Breast epithelium (tissue), 4 donors: Measurements from ENCODE around the gene SPOPL. TPM values are rescaled to one million over a fixed set of nuclear protein-coding genes. Genes with fewer than 3 reads are reported as not detected.
A peak's percentile ranks its signal among the peaks of the same experiment; 100 is the strongest.
"Not testable (repeated sequence)": the region's sequence is repeated elsewhere in the genome, so short reads cannot be mapped to it uniquely, and the experiment has no call there.

Experiments
- DNase-seq, 2 donors: peaks; one replicate each; pipeline ENCODE4 v3.0.0-alpha.2; 2019; ENCODE audit warnings: low spot score in 2 of 2
- H3K27ac ChIP-seq, 2 donors: fragments of 200-600 bp; sonication (generic) in 1 of 2; one replicate each; pipeline ENCODE4 v1.5.1; 2016 to 2019; ENCODE audit warnings: mild to moderate bottlenecking in 1 of 2
- H3K27me3 ChIP-seq, 2 donors: fragments of 200-600 bp; sonication (generic) in 1 of 2; one replicate each; pipeline versions ENCODE4 v1.5.1 to v1.6.0; 2017 to 2019; ENCODE audit warnings: control low read depth in 1 of 2, mild to moderate bottlenecking in 1 of 2
- H3K36me3 ChIP-seq: fragments of 200-600 bp; one replicate; pipeline ENCODE4 v1.5.1; 2019
- H3K4me1 ChIP-seq, 2 donors: fragments of 200-600 bp; sonication (generic); one replicate each; pipeline ENCODE4 v1.5.1; 2016 to 2019; ENCODE audit warnings: control low read depth in 1 of 2
- H3K4me3 ChIP-seq, 3 donors: fragments of 200-600 bp; sonication (generic); 1 replicate in 2 of 3; 2 replicates in 1 of 3; pipeline ENCODE4 v1.5.1; 2016 to 2019; ENCODE audit warnings: mild to moderate bottlenecking in 3 of 3, moderate library complexity in 2 of 3
- H3K9me3 ChIP-seq, 2 donors: fragments of 200-600 bp; sonication (generic) in 1 of 2; one replicate each; pipeline ENCODE4 v1.5.1; 2016 to 2019; ENCODE audit warnings: control low read depth in 1 of 2
- POLR2A ChIP-seq: fragments of 450-650 bp; IDR thresholded peaks from one replicate; pipeline ENCODE4 v1.6.1; 2016; ENCODE audit warnings: antibody characterized with exemption, mild to moderate bottlenecking, moderate library complexity
- POLR2AphosphoS5 ChIP-seq, 3 donors: sonication (generic); formaldehyde crosslinking; IDR thresholded peaks; one replicate each; pipeline ENCODE4 v1.6.1; 2017; ENCODE audit warnings: antibody characterized with exemption in 3 of 3
- intact Hi-C: fragments of 100-400 bp; cut with DNase I; formaldehyde crosslinking; loops from one replicate; pipeline ENCODE4 v1.15.1; 2023; ENCODE audit warnings: low total_unique reads
- total RNA-seq, 3 donors: library from RNA; depleted of rRNA; stranded (reverse); fragments of >200 nt; gene quantifications; one replicate each; pipeline ENCODE4 v1.1.0, GENCODE V29; 2016
- TF ChIP-seq, protein P1 (sequence below), 3 donors: fragments of 450-650 bp; IDR thresholded peaks; one replicate each; pipeline ENCODE4 v1.5.1; 2016 to 2017; ENCODE audit warnings: antibody characterized with exemption in 3 of 3, mild to moderate bottlenecking in 3 of 3, moderate library complexity in 3 of 3

Gene SPOPL
- total RNA-seq, 3 donors from 2014 or later, result 25.3 to 71.4 (median 49.2) TPM

DNA sequence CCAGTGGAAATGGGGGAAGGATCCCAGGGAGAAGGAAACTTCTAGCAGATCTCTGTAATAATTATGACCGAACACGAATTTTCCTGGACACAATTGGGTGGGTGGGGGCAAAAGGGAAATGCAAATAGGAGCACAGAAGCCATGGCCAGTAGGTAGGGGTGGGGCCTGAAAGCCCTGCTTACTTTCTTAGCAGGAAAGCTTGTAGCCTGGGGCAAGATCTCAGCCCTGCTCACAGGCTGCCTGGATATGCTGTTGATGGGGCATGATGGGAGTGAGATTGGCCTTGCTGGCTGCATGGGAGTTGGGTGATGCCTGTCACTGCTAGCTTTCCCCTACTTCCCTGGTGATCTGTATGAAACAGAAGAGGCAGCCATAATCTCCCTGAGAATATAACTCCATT, 45.9 kb upstream of the SPOPL start:
- no peaks in the 10 kb centered on the region for H3K36me3 ChIP-seq
- intact Hi-C loops, result no loop called here
- peak overlapping the region in 1 of 2 donors; percentile 48 for H3K27ac ChIP-seq
- no peaks in the 10 kb centered on the region for H3K4me1 ChIP-seq
- DNase-seq, result no peak
- H3K9me3 ChIP-seq, result no peaks in the 10 kb centered on the region
- no peak overlapping the region for H3K4me3 ChIP-seq
- TF ChIP-seq POLR2A (no peak), POLR2AphosphoS5 (IDR thresholded peaks at IDR 0.05) (no peak)
- TF ChIP-seq, protein P1, sequence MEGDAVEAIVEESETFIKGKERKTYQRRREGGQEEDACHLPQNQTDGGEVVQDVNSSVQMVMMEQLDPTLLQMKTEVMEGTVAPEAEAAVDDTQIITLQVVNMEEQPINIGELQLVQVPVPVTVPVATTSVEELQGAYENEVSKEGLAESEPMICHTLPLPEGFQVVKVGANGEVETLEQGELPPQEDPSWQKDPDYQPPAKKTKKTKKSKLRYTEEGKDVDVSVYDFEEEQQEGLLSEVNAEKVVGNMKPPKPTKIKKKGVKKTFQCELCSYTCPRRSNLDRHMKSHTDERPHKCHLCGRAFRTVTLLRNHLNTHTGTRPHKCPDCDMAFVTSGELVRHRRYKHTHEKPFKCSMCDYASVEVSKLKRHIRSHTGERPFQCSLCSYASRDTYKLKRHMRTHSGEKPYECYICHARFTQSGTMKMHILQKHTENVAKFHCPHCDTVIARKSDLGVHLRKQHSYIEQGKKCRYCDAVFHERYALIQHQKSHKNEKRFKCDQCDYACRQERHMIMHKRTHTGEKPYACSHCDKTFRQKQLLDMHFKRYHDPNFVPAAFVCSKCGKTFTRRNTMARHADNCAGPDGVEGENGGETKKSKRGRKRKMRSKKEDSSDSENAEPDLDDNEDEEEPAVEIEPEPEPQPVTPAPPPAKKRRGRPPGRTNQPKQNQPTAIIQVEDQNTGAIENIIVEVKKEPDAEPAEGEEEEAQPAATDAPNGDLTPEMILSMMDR (IDR thresholded peaks at IDR 0.05), result no peak
- no peaks in the 10 kb centered on the region for H3K27me3 ChIP-seq

DNA sequence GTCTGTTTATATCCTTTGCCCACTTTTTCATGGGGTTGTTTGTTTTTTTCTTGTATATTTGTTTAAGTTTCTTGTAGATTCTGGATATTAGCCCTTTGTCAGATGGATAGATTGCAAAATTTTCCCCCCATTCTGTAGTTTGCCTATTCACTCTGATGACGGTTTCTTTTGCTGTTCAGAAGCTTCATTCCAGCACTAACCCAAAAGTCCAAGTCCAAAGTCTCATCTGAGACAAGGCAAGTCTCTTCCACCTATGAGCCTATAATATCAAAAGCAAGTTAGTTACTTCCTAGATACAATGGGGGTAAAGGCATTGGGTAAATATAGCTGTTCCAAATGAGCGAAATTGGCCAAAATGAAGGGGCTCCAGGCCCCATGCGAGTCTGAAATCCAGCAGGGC, 38.9 kb upstream of the SPOPL start:
- not testable (repeated sequence) for H3K36me3 ChIP-seq, H3K27ac ChIP-seq, H3K9me3 ChIP-seq

DNA sequence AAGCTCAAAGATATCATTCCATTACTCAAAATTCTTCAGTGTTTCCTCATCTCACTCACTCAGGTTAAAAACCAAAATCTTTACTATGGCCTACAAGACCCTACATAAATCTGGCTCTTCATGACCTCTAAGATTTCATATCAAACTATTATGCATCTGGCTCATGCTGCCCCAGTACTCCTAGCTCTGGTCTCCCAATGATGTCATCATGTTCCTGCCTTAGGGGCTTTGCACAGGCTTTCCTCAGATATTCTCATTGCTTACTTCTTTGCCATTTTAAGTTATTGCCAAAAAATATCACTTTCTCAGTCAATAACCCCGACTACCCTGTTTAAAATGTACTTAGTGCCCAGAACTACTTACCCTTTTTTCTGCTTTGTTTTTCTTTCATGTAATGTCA, 33.0 kb upstream of the SPOPL start:
- TF ChIP-seq POLR2A (no peak), POLR2AphosphoS5 (IDR thresholded peaks at IDR 0.05) (no peak)
- TF ChIP-seq, protein P1 (IDR thresholded peaks at IDR 0.05), result no peak
- no peaks in the 10 kb centered on the region for H3K9me3 ChIP-seq
- no peak for DNase-seq
- no peaks in the 10 kb centered on the region for H3K36me3 ChIP-seq
- no peak overlapping the region for H3K27ac ChIP-seq
- H3K4me3 ChIP-seq, result no peak overlapping the region
- intact Hi-C loops, result no loop called here
- H3K4me1 ChIP-seq, result no peaks in the 10 kb centered on the region
- H3K27me3 ChIP-seq, result no peaks in the 10 kb centered on the region

More for the DNA sequence above, 38.9 kb upstream of the SPOPL start:
- DNase-seq, H3K27me3 ChIP-seq, H3K4me1 ChIP-seq, H3K4me3 ChIP-seq, intact Hi-C loops: not testable (repeated sequence)

DNA sequence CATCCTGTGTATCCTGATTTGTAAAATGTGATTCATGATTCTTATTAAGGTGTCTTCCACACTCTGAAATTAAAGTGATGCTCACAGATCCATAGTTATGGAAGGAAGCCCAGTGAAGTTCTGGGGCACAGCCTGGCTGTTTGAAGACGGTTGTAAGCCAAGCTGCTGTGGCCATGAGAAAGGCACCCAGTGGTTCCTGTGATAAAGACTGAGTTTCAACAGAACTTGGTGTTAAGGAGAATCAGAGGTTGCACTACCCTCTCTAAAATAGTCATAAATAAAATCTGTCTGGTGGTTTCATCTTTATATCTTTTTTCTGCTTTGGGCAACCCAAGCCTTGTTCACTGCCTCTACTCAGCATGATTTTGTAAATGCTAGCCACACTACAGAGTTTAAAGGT, 32.2 kb upstream of the SPOPL start:
- no peak for DNase-seq
- Histone ChIP-seq H3K9me3 (no peaks in the 10 kb centered on the region), H3K27me3 (no peaks in the 10 kb centered on the region), H3K27ac (no peak overlapping the region), H3K4me1 (no peaks in the 10 kb centered on the region), H3K36me3 (no peaks in the 10 kb centered on the region), H3K4me3 (no peak overlapping the region)
- intact Hi-C loops, result no loop called here
- TF ChIP-seq, protein P1 (IDR thresholded peaks at IDR 0.05), result no peak
- TF ChIP-seq POLR2AphosphoS5 (IDR thresholded peaks at IDR 0.05), result no peak
- TF ChIP-seq POLR2A, result no peak

DNA sequence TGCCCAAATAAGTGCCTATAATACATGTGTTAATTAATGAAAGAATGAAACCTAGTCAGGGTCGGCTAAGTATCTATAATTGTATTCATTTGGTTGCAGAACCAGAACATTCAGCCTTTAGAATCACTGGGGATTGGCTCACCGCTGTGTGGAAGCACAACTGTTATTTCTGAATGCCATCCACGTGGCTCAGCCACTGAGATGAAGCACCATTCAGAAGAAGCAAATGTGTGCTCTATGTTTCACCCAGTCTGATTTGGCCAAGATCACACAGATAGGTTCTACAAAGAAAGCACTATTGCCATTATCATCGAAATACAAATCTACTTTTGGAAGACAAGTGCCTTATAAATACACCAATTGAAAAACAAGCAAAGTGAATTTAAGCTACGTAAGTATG, 30.6 kb upstream of the SPOPL start:
- H3K27me3 ChIP-seq, result no peaks in the 10 kb centered on the region
- DNase-seq, result no peak
- no peak overlapping the region for H3K27ac ChIP-seq
- TF ChIP-seq, protein P1 (IDR thresholded peaks at IDR 0.05), result no peak
- TF ChIP-seq POLR2A (no peak), POLR2AphosphoS5 (IDR thresholded peaks at IDR 0.05) (no peak)
- H3K9me3 ChIP-seq, result no peaks in the 10 kb centered on the region
- intact Hi-C loops, result no loop called here
- no peaks in the 10 kb centered on the region for H3K36me3 ChIP-seq
- H3K4me1 ChIP-seq, result no peaks in the 10 kb centered on the region
- H3K4me3 ChIP-seq, result no peak overlapping the region
